Activated naive CD8-positive, alpha-beta T cell treated with anti-CD3 and anti-CD28 coated beads, Interleukin-2, amount 50 U/mL, for 24 hours (primary cell): ENCODE measurements around the gene MEAK7.
A peak's percentile ranks its signal among the peaks of the same experiment; 100 is the strongest.

Source experiments
- ATAC-seq: fragments of 150-1000 bp; cut with Tn5 transposase; one replicate; pipeline ENCODE4 v1.10.0; 2021
- DNase-seq: peaks from one replicate; pipeline ENCODE4 v3.0.0; 2021
- H3K27ac Mint-ChIP-seq: one replicate; pipeline ENCODE4 v1.8.0; 2021; ENCODE audit warnings: mild to moderate bottlenecking, mixed read lengths
- H3K27me3 Mint-ChIP-seq: one replicate; pipeline ENCODE4 v1.8.0; 2021; ENCODE audit warnings: mixed read lengths
- H3K36me3 Mint-ChIP-seq: one replicate; pipeline ENCODE4 v1.8.0; 2021; ENCODE audit warnings: low read depth, mixed read lengths
- H3K4me1 Mint-ChIP-seq: one replicate; pipeline ENCODE4 v1.8.0; 2021; ENCODE audit warnings: mixed read lengths
- H3K4me3 Mint-ChIP-seq: one replicate; pipeline ENCODE4 v1.8.0; 2021; ENCODE audit warnings: mild to moderate bottlenecking, moderate library complexity, mixed read lengths
- H3K9me3 Mint-ChIP-seq: one replicate; pipeline ENCODE4 v1.8.0; 2021; ENCODE audit warnings: mixed read lengths

MEAK7 gene

DNA sequence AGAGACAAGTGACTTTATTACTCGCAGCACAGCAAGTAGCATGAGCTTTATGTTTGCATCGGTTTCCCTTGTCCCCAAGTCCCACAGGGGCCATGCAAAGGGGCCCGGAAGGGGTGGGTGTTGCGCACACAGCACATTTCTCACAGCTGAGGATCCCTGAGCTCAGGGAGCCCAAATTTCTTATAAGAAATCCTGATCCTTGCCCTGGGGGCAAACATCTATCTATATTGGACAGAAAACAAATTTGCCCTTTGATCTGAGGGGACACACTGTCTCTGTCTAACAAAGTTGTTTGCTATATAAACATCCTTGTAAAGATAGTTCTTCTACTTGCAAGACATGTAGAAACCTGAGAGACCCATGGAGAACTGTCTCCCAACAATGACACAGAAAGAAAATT lies 35.7 kb upstream of the MEAK7 start:
- H3K27me3 Mint-ChIP-seq: no peaks in the 10 kb centered on the region
- DNase-seq (no peak), ATAC-seq (no peak)
- H3K4me3 Mint-ChIP-seq: no peak overlapping the region
- no peak overlapping the region for H3K27ac Mint-ChIP-seq
- peaks cover 20% of the 10 kb centered on the region for H3K4me1 Mint-ChIP-seq
- no peaks in the 10 kb centered on the region for H3K36me3 Mint-ChIP-seq
- H3K9me3 Mint-ChIP-seq: no peaks in the 10 kb centered on the region

DNA sequence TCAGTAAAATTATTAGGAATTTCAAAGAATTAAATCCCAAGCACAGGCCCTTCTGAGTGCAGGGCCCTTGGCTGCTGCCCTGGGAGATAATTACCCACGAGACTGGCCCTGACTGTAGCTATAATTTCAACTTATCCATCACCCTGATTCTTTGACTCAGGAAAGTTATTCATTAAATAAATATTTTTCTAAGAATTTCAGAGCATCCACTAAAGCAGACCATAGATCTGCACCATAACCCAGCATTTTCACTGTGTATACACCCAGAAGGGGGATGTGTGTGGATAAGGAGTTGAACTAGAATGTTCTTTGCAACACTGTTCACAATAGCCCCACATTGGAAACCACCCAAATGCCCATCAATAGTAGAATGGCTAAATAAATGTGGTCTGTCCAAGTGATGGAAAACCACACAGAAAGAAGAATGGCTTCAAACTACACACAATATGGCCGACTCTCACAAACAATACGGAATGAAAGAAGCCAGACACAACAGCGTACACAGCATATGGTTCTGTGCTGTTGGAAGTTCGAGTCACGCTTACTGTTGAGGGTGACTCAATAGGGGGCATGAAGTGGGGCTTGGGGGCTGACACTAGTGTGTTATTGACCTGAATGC lies 33.9 kb upstream of the MEAK7 start:
- DNase-seq (no peak), ATAC-seq (no peak)
- H3K36me3 Mint-ChIP-seq: no peaks in the 10 kb centered on the region
- H3K4me1 Mint-ChIP-seq: peaks cover 3% of the 10 kb centered on the region
- no peaks in the 10 kb centered on the region for H3K27me3 Mint-ChIP-seq
- no peaks in the 10 kb centered on the region for H3K9me3 Mint-ChIP-seq
- H3K27ac Mint-ChIP-seq: no peak overlapping the region
- H3K4me3 Mint-ChIP-seq: no peak overlapping the region

DNA sequence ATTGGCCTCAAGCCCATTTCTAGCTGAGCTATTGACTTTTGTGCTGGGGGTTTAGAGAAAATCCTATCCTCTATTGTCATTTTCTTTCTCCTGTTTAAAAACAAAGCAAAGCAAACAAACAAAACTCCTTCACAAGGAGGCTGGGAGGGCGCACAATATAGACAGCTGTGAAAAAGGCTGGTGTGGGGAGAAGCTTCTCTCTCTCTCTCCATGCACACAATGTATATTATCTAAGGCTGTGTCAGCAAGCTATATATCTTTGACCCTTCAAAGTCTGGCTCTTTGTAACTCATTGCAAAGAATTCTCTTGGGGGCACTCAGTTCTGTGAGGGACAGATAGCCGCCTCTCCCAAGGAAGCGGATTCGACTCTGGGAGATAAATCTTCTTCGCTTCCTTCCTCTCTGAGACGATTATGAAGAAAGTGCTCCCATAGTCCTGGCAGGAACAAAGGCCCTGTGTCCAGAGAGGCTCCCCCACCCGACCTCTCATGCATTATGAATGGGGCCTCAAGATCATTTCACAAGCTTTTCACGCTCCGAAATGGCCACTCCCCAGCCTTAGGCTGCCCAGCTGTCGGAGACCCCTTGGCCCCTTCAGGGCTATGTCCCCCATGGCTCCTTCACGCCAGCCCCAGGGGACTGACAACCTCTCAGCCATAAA lies 33.2 kb upstream of the MEAK7 start:
- DNase-seq (no peak), ATAC-seq (no peak)
- Mint-ChIP-seq H3K9me3 (no peaks in the 10 kb centered on the region), H3K36me3 (no peaks in the 10 kb centered on the region), H3K27me3 (no peaks in the 10 kb centered on the region), H3K27ac (no peak overlapping the region), H3K4me1 (no peaks in the 10 kb centered on the region), H3K4me3 (no peak overlapping the region)

DNA sequence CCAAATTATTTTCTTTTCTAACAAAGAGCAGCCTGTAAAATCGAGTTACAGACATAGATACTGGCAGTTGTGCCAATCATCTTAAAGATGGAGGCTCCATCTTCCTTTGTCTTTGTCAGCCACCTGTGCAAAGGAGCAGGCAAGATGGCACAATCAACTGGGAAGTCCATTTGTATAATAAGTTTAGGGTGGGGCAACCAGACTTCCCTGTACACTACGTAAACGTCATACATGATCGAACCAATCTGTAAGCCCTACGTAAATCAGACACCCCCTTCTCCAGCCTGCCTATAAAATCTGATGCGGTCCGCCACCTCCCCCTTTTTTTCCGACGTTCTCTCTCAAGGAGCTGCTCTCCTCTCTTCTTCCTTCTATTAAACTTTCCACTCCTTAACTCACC lies 31.4 kb upstream of the MEAK7 start:
- Mint-ChIP-seq H3K4me3 (no peak overlapping the region), H3K36me3 (no peaks in the 10 kb centered on the region), H3K9me3 (no peaks in the 10 kb centered on the region), H3K27ac (no peak overlapping the region), H3K27me3 (no peaks in the 10 kb centered on the region), H3K4me1 (no peaks in the 10 kb centered on the region)
- no peak for DNase-seq
- ATAC-seq: no peak

DNA sequence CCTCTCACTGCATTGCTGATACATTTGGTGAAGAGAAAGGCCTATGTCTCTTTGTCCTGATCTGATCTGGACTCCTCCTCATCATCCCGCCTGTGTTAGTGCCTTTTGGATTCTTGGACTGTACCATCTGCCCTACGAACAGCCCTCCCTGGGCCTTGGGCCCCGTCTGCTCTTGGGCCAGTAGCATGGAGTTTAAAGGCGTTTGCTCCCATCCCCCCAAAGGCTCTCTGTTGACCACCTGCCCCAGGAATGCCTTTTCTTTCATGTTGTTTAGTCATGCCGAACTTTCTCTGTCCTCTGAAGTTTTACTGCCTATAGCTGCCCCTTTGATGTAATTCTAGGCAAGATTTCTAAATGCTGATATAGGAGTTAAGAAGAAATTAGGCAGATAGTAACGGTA lies 30.9 kb upstream of the MEAK7 start:
- Mint-ChIP-seq H3K27ac (no peak overlapping the region), H3K36me3 (peaks cover 2% of the 10 kb centered on the region), H3K4me1 (no peaks in the 10 kb centered on the region), H3K9me3 (peaks cover 2% of the 10 kb centered on the region), H3K27me3 (no peaks in the 10 kb centered on the region), H3K4me3 (no peak overlapping the region)
- no peak for DNase-seq
- no peak for ATAC-seq

DNA sequence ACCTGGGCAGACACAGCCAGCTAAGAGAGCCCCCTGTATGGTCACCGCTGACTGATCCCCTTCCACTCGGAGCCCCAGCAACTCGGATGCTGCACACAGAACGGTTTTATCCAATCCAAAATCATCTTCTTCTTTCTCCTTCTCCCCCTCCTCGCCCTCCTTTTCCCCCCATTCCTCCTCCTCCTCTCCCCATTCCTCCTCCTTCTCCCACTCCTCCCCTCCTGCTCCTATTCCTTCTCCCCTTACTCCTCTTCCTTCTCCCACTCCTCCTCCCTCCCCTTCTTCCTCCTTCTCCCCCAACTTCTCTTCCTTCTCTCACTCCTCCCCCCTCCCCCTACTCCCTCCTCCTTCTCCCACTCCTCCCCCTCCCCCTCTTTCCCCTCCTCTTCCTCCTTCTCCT lies 30.4 kb upstream of the MEAK7 start:
- Mint-ChIP-seq H3K4me1 (no peaks in the 10 kb centered on the region), H3K36me3 (peaks cover 3% of the 10 kb centered on the region), H3K27me3 (no peaks in the 10 kb centered on the region), H3K27ac (no peak overlapping the region), H3K4me3 (no peak overlapping the region), H3K9me3 (peaks cover 8% of the 10 kb centered on the region)
- no peak for DNase-seq
- no peak for ATAC-seq

DNA sequence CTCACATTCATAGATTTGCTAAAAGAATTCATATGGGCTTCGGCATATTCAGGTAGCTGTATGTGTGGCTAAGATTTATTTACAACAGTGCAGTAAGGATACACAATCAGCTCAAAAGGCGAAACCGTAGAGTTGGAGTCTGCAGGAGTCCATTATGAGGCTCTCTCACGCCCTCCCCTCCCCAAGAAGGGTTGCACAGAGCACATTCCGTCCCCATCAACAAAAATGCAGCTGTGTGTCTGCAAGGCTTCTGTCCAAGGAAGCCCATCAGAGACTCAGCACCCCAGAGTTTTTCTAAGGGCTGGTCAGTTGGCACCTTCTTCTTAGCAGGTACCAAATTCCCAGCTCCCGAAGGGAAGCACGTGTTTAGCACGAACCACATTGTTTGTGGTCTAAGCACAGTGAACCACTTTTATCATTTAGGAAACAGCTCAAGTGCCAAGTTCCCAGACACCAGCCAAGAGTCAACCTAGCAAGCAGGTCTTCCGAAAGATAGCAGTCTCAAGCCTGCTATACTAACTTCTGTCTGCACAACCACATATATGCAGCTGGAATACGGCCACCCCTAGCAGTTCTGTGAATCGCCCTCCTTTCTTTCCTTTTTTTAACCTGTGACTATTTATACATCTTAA lies 28.5 kb upstream of the MEAK7 start:
- Mint-ChIP-seq H3K4me1 (no peaks in the 10 kb centered on the region), H3K27ac (no peak overlapping the region), H3K36me3 (peaks cover 4% of the 10 kb centered on the region), H3K27me3 (no peaks in the 10 kb centered on the region), H3K9me3 (peaks cover 8% of the 10 kb centered on the region), H3K4me3 (no peak overlapping the region)
- DNase-seq (no peak), ATAC-seq (no peak)

DNA sequence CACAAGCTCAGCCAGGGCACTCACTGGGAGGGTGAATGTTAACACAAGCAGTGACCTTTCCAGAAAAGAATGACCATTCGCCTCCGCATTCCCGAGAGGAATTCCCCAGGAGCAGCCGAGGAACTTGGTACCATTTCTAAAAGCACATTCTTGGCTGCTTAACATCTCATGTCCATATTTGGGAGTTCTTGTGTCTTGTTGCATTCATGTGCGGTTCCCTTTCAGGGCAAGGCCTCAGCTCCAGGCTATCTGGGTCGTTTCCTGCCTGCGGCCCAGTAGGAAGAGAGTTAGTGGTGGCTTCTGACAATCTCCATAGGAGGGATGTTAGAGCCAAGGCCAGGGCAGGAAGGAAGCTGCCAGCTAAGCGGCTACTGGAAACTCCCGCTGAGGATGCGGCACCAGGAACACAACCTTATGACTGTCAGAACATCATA lies 27.8 kb upstream of the MEAK7 start:
- Mint-ChIP-seq H3K27me3 (no peaks in the 10 kb centered on the region), H3K9me3 (peaks cover 8% of the 10 kb centered on the region), H3K27ac (no peak overlapping the region), H3K4me1 (no peaks in the 10 kb centered on the region), H3K4me3 (no peak overlapping the region), H3K36me3 (peaks cover 4% of the 10 kb centered on the region)
- no peak for DNase-seq
- no peak for ATAC-seq

DNA sequence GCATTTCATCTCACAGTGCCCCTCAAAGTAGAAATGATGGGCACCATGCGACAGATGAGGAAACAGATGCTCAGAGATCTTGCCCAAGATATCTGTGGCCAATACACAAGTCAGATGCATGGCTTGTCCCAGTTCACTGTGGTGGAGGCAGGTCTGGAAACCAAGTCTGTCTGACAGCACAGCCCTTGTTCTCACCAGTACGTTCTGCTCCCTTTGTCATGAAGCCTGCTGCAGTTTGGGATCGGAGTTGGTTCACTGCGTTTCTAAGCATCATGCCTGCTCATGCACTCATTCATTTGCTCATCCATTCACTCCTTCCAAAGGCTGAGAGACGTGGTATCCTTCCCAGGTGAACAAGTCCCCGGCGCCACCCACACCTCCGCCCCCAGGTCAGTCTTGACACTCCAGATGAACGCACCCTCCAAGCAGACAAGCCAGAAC lies 27.2 kb upstream of the MEAK7 start:
- Mint-ChIP-seq H3K36me3 (peaks cover 4% of the 10 kb centered on the region), H3K27ac (no peak overlapping the region), H3K4me1 (no peaks in the 10 kb centered on the region), H3K4me3 (no peak overlapping the region), H3K9me3 (peaks cover 8% of the 10 kb centered on the region), H3K27me3 (no peaks in the 10 kb centered on the region)
- DNase-seq: no peak
- no peak for ATAC-seq

DNA sequence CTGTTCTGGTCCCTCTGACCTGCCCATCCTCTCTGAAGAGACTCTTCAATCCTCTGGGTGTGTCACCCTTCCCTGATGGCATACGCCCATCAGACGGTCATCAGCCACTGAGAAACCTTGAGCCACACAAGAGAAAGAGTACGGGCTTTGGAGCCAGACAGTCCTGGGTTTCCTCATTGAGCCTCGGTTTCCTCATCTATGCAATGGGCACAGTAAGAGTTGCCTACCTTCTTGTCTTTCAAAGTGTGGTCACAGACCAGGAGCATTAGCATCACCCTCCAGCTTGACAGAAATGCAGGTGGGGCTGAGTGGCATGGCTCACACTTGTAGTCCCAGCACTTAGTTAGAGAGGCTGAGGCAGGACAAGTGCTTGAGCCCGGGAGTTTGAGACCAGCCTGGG lies 26.1 kb upstream of the MEAK7 start:
- no peak overlapping the region for H3K4me3 Mint-ChIP-seq
- peaks cover 4% of the 10 kb centered on the region for H3K36me3 Mint-ChIP-seq
- H3K27me3 Mint-ChIP-seq: no peaks in the 10 kb centered on the region

DNA sequence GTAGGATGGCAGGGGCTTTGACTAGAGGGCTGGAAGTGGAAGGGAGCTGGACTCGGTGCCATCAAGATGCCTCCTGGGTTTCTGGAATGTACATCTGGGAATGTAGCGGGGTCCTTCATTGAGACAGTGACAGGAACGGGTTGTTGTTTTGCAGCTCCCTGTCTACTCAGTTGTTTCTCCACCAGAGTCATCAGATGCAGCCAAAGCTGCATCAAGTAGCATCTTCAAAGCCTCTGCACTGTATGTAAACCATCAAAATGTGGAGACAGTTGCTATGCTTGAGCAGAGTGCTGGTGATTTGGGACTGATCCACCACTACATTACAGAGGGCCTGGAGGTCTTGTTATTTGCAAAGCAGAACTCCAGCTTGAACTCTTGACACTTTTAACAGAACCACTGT lies 25.1 kb upstream of the MEAK7 start:
- DNase-seq (no peak), ATAC-seq (no peak)
- Mint-ChIP-seq H3K27me3 (no peaks in the 10 kb centered on the region), H3K36me3 (peaks cover 4% of the 10 kb centered on the region), H3K9me3 (peaks cover 8% of the 10 kb centered on the region), H3K27ac (no peak overlapping the region), H3K4me1 (no peaks in the 10 kb centered on the region), H3K4me3 (no peak overlapping the region)

More for the DNA sequence above, 26.1 kb upstream of the MEAK7 start:
- ATAC-seq: no peak
- no peak for DNase-seq
- H3K9me3 Mint-ChIP-seq: peaks cover 8% of the 10 kb centered on the region
- no peak overlapping the region for H3K27ac Mint-ChIP-seq
- no peaks in the 10 kb centered on the region for H3K4me1 Mint-ChIP-seq

DNA sequence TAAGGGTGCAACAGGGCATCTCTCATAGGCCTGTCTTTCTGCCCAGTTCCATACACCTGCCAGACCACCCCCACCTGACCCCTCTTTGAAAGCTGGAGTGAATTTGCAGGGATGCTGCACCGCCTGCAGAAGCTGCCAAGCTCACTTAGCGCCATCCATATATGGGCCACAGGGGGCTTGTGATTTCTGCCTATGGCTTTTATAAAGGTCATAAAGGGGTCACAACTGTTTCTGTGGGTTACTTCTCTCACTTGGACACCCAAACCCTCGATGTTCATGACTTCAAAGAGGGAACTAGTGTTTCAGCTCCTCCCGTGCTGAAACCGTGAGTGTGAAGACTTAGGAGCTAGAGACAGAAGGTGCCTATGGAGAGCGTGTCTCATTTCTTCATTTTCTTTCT lies 23.9 kb upstream of the MEAK7 start:
- Mint-ChIP-seq H3K4me3 (no peak overlapping the region), H3K9me3 (peaks cover 8% of the 10 kb centered on the region), H3K36me3 (peaks cover 4% of the 10 kb centered on the region), H3K27ac (no peak overlapping the region), H3K4me1 (no peaks in the 10 kb centered on the region), H3K27me3 (no peaks in the 10 kb centered on the region)
- DNase-seq: no peak
- ATAC-seq: no peak

DNA sequence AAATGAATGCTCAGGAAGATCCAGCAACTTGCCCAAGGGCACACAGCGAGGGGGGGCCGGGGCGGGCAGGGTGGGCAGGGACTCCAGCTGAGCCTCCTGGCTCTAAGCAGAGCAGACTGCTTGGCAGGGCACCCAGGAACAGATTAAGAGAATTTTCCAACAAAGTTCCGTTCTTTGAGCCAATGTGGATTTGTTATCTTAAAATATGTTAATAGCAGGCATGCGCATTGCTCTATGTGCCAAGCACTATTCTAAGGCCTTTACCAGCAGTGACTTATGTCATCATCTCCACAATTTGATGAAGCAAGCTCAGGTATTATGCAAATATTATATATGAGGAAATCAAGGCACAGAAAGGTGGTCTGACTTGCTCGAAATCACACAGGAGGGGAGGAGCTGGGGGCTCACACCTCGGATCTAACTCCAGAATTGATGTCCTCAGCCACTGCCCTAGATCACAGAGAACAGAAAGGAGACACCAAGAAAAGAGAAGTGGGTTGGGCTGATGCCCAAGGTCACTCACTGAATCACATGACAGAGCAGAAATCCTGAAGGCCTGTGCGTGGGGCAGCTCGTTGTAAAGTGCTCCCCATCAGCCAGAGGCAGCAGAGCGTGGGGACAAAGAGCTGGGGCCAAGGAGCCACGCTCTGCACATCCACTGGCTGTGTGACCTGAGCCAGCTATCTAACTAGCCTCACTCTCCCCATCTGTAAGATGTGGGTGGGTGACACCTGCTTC lies 23.2 kb upstream of the MEAK7 start:
- no peak for ATAC-seq
- peak overlapping the region; percentile 76 for H3K27ac Mint-ChIP-seq

DNA sequence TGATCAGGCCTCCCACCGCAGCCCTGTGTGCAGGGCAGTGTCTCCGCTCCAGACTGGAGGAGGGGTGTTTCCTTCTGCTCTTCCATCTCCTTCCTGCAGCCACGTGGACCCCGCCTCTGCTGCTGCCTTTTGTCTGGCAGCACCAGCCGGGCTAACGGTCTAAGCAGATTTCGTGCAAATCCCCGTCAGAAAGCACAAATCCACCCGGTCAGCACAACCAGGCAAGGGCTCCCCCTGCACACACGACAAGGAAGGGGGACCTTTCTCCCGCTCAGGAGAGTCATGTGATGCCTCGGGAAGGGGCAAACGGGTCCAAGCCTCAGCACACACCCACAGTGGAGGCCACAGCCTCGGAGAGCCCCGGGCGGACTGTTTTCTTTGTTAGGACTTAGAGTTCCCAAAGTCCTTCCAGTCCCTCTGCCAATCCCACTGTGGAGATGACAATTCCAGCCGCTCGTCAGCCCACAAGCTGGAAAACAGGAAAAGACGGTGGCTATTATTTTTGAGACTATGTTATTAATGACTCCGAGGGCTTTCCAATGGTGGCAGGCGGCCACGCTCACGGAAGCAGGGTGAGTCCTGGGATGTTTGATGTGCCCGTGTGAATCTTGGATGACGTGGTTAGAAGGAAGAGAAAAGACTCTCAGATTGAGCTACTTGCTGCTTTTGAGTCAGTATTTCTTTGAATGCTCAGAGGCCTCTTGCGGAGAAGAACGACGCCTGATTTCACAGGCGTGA lies 22.5 kb upstream of the MEAK7 start:
- Mint-ChIP-seq H3K4me1 (no peaks in the 10 kb centered on the region), H3K27ac (no peak overlapping the region), H3K27me3 (no peaks in the 10 kb centered on the region), H3K36me3 (peaks cover 4% of the 10 kb centered on the region), H3K4me3 (no peak overlapping the region), H3K9me3 (peaks cover 8% of the 10 kb centered on the region)
- no peak for ATAC-seq
- no peak for DNase-seq

More for the DNA sequence above, 23.2 kb upstream of the MEAK7 start:
- Mint-ChIP-seq H3K4me1 (no peaks in the 10 kb centered on the region), H3K27me3 (no peaks in the 10 kb centered on the region), H3K9me3 (peaks cover 8% of the 10 kb centered on the region), H3K4me3 (no peak overlapping the region), H3K36me3 (peaks cover 4% of the 10 kb centered on the region)
- DNase-seq: no peak
